Caco-2 (cell line): ENCODE results near the gene CPNE1. TPM values are rescaled to one million over a fixed set of nuclear protein-coding genes. Genes with fewer than 3 reads are reported as not detected.

Source experiments
- BruUV-seq: library from RNA; stranded (reverse); fragments of 400-500 nt; replicated peaks from 2 replicates; lab custom pipeline; 2021; lab: Mats Ljungman, UMichigan
- CTCF ChIA-PET: fragments of 300-600 bp; sonication (Branson Sonifier 250); formaldehyde crosslinking; loops from one replicate; lab custom pipeline; 2022; ENCODE audit warnings: antibody characterized with exemption; lab: Charles Lee
- POLR2A ChIA-PET: fragments of 300-600 bp; sonication (Branson Sonifier 250); formaldehyde crosslinking; loops from one replicate; lab custom pipeline; 2022; ENCODE audit warnings: antibody characterized with exemption; lab: Charles Lee
- DNase-seq, 2 experiments: peaks; one replicate each; pipeline versions ENCODE4 v3.0.0 to v3.0.0-alpha.2; 2020 to 2022
- H3K27me3 ChIP-seq: replicated peaks from 2 replicates; pipeline ENCODE4 v1.6.0; 2011; ENCODE audit warnings: low read length; ENCODE audit not compliant: control insufficient read depth, insufficient read depth
- H3K36me3 ChIP-seq: 2 replicates; pipeline ENCODE4 v1.5.1; 2011; ENCODE audit warnings: low read length; ENCODE audit not compliant: control insufficient read depth, insufficient read depth
- H3K4me1 ChIP-seq: fragments of 250-450 bp; sonication (Bioruptor Pico); 2 replicates; pipeline ENCODE4 v1.5.1; 2020; ENCODE audit warnings: mild to moderate bottlenecking
- H3K4me3 ChIP-seq: 2 replicates; pipeline ENCODE4 v1.5.1; 2011; ENCODE audit warnings: low read depth, mild to moderate bottlenecking, control low read depth, low read length
- H3K9me3 ChIP-seq: fragments of 250-450 bp; sonication (Bioruptor Pico); 2 replicates; pipeline ENCODE4 v1.5.1; 2020; ENCODE audit warnings: mild to moderate bottlenecking, moderate library complexity
- H3K27ac Mint-ChIP-seq: one replicate; pipeline ENCODE4 v1.8.0; 2022; ENCODE audit warnings: mixed read lengths; ENCODE audit not compliant: unreplicated experiment
- H3K27me3 Mint-ChIP-seq: one replicate; pipeline ENCODE4 v1.8.0; 2022; ENCODE audit warnings: mixed read lengths; ENCODE audit not compliant: insufficient read depth, unreplicated experiment
- H3K36me3 Mint-ChIP-seq: one replicate; pipeline ENCODE4 v1.8.0; 2022; ENCODE audit warnings: mild to moderate bottlenecking, mixed read lengths; ENCODE audit not compliant: insufficient read depth, unreplicated experiment
- H3K4me1 Mint-ChIP-seq: one replicate; pipeline ENCODE4 v1.8.0; 2022; ENCODE audit warnings: low read depth, mixed read lengths; ENCODE audit not compliant: unreplicated experiment
- H3K4me3 Mint-ChIP-seq: one replicate; pipeline ENCODE4 v1.8.0; 2022; ENCODE audit warnings: mild to moderate bottlenecking, moderate library complexity, mixed read lengths; ENCODE audit not compliant: unreplicated experiment
- H3K9me3 Mint-ChIP-seq: one replicate; pipeline ENCODE4 v1.8.0; 2022; ENCODE audit warnings: mixed read lengths; ENCODE audit not compliant: unreplicated experiment
- intact Hi-C: fragments of 100-400 bp; cut with micrococcal nuclease; formaldehyde crosslinking; loops from one replicate; pipeline ENCODE4 v1.10.0; 2022; ENCODE audit not compliant: unreplicated experiment
- total RNA-seq: library from RNA; stranded (reverse); gene quantifications from 2 replicates; pipeline ENCODE4 v1.2.3, GENCODE V29; 2022
- TF ChIP-seq, protein P1 (sequence below), 2 experiments: fragments of 200-600 bp in 1 of 2; IDR thresholded peaks; 1 replicate in 1 of 2; 2 replicates in 1 of 2; pipeline versions ENCODE4 v1.5.1 to v1.8.0; 2011 to 2022; ENCODE audit warnings: antibody characterized with exemption in 1 of 2, control low read depth in 1 of 2, inconsistent platforms in 1 of 2, low read depth in 1 of 2, low read length in 1 of 2, mild to moderate bottlenecking in 1 of 2, moderate library complexity in 1 of 2; ENCODE audit not compliant: insufficient read depth in 1 of 2, severe bottlenecking in 1 of 2, unreplicated experiment in 1 of 2

Gene CPNE1
- total RNA-seq, 1 experiment from 2014 or later: 833 TPM

DNA sequence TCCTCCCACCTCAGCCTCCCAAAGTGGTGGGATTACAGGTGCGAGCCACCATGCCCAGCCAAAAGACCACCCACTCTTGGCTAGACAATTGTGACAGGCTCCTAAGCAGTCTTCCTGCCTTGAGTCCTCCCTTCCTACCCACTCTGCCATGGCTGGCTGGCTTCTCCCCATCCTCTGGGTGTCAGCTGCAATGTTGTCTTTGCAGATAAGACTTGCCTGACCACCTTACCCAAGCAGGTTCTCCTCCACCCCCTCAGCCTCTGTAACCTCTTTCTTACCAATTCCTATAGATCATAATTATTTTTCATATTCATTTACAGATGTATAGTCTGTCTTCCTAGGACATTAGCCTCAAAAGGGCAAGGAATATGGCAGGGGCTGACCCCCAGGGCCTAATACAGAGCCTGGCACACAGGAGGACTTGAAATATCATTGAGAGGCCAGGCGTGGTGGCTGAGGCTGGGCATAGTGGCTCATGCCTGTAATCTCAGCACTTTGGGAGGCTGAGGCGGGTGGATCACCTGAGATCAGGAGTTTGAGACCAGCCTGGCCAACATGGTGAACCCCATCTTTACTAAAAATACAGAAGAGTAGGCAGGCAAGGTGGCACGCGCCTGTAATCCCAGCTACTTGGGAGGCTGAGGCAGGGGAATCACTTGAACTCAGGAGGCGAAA is 77.8 kb downstream of the CPNE1 start:
- H3K27ac Mint-ChIP-seq: no peak overlapping the region
- ChIA-PET CTCF (no interaction called here), POLR2A (no interaction called here)
- BruUV-seq: no TSS peak
- intact Hi-C loops: no loop called here
- no peaks in the 10 kb centered on the region for H3K36me3 Mint-ChIP-seq
- H3K36me3 ChIP-seq: no peaks in the 10 kb centered on the region
- no peaks in the 10 kb centered on the region for H3K27me3 Mint-ChIP-seq
- H3K4me3 ChIP-seq: no peak overlapping the region
- H3K4me3 Mint-ChIP-seq: no peak overlapping the region
- no peaks in the 10 kb centered on the region for H3K4me1 ChIP-seq
- TF ChIP-seq, protein P1, sequence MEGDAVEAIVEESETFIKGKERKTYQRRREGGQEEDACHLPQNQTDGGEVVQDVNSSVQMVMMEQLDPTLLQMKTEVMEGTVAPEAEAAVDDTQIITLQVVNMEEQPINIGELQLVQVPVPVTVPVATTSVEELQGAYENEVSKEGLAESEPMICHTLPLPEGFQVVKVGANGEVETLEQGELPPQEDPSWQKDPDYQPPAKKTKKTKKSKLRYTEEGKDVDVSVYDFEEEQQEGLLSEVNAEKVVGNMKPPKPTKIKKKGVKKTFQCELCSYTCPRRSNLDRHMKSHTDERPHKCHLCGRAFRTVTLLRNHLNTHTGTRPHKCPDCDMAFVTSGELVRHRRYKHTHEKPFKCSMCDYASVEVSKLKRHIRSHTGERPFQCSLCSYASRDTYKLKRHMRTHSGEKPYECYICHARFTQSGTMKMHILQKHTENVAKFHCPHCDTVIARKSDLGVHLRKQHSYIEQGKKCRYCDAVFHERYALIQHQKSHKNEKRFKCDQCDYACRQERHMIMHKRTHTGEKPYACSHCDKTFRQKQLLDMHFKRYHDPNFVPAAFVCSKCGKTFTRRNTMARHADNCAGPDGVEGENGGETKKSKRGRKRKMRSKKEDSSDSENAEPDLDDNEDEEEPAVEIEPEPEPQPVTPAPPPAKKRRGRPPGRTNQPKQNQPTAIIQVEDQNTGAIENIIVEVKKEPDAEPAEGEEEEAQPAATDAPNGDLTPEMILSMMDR (IDR thresholded peaks at IDR 0.05; ENCODE audit: insufficient read depth in 1 of 2, low read depth in 1 of 2, low read length in 1 of 2, severe bottlenecking in 1 of 2, unreplicated experiment in 1 of 2): no peak
- H3K9me3 Mint-ChIP-seq: no peaks in the 10 kb centered on the region
- H3K4me1 Mint-ChIP-seq: no peaks in the 10 kb centered on the region
- DNase-seq: peak in 1 of 2 experiments; percentile 37
- no peaks in the 10 kb centered on the region for H3K27me3 ChIP-seq
- H3K9me3 ChIP-seq: no peaks in the 10 kb centered on the region

DNA sequence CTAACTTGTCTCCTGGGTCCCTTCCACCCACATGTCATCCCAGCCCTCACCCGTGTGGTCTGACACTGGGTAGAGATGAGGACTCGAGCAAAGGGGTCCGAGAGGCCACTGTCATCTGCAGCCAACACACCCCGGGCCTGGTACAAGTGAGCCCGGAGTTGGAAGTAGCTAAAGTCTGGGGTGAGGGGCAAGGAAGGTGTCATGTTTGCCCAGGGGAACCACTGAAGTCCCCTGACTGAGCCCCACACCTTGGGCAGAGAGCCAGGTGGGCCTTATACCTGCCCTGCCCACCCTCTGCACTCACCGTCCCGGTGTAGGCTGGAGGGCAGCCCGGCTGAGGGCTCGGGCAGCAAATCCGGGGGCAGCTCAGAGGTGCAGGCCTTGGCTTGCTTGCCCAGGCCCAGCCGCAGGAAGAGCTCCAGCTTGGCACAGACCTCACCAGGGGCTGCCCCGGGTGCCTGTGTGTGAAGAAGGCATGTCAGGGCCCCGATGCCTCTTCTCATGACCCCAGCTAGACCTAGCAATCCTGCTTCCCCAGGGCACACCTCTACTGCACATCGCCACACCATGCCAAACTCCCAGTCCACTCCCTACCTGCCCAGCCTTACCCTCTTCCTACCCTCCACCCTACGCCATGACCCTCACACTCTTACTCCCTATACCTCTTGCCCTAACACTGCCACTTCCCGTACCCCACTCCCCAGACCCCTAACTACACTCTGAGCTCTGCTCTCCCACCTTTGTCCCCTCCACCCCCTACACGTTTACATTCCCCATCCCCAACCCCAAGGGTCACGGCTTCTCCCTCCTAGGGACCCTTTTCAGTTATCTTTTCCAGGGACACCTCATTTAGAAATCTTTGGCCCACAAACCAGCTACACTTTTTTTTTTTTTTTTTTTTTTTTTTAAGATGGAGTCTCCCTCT is 80.8 kb downstream of the CPNE1 start:
- Histone ChIP-seq H3K27me3 (no peaks in the 10 kb centered on the region), H3K4me1 (no peaks in the 10 kb centered on the region), H3K9me3 (no peaks in the 10 kb centered on the region; the same call in 1 of the 2 replicates), H3K36me3 (no peaks in the 10 kb centered on the region), H3K4me3 (no peak overlapping the region)
- intact Hi-C loops: no loop called here
- TF ChIP-seq, protein P1 (IDR thresholded peaks at IDR 0.05; ENCODE audit: insufficient read depth in 1 of 2, low read depth in 1 of 2, low read length in 1 of 2, severe bottlenecking in 1 of 2, unreplicated experiment in 1 of 2): no peak
- H3K4me3 Mint-ChIP-seq: no peak overlapping the region
- no peaks in the 10 kb centered on the region for H3K36me3 Mint-ChIP-seq
- CTCF ChIA-PET: interaction anchor here (0.6 to 1.4 kb wide), 4 partner anchors 35 to 87 kb away, joined by 3 to 5 read pairs (median 4); partner anchors contain the start of gene ERGIC3
- H3K9me3 Mint-ChIP-seq: no peaks in the 10 kb centered on the region
- no peak overlapping the region for H3K27ac Mint-ChIP-seq
- H3K4me1 Mint-ChIP-seq: no peaks in the 10 kb centered on the region
- H3K27me3 Mint-ChIP-seq: no peaks in the 10 kb centered on the region
- BruUV-seq: no TSS peak
- POLR2A ChIA-PET: interaction anchor here (0.6 to 0.7 kb wide), 2 partner anchors 15 to 301 kb away, joined by 3 read pairs; no protein-coding TSS in a partner anchor
- peak in 1 of 2 experiments; percentile 40 for DNase-seq

GRCh38 chr20:35582741-35583404 is 81.8 kb downstream of the CPNE1 start:
- DNase-seq: peak in 1 of 2 experiments; percentile 23
- Mint-ChIP-seq H3K9me3 (no peaks in the 10 kb centered on the region), H3K27ac (no peak overlapping the region), H3K27me3 (no peaks in the 10 kb centered on the region), H3K36me3 (no peaks in the 10 kb centered on the region), H3K4me1 (no peaks in the 10 kb centered on the region), H3K4me3 (no peak overlapping the region)
- TF ChIP-seq, protein P1 (IDR thresholded peaks at IDR 0.05; ENCODE audit: insufficient read depth in 1 of 2, low read depth in 1 of 2, low read length in 1 of 2, severe bottlenecking in 1 of 2, unreplicated experiment in 1 of 2): no peak
- no peak overlapping the region for H3K4me3 ChIP-seq
- H3K4me1 ChIP-seq: no peaks in the 10 kb centered on the region
- no TSS peak for BruUV-seq
- H3K27me3 ChIP-seq: no peaks in the 10 kb centered on the region
- ChIA-PET CTCF (interaction anchor here (0.5 to 1.4 kb wide), 2 partner anchors 33 to 41 kb away, joined by 5 read pairs; partner anchors contain the start of genes ERGIC3 and SPAG4), POLR2A (no interaction called here)
- intact Hi-C loops: no loop called here
- H3K9me3 ChIP-seq: no peaks in the 10 kb centered on the region; the same call in 1 of the 2 replicates
- no peaks in the 10 kb centered on the region for H3K36me3 ChIP-seq
